ENCODE results near the gene SP2. TPM values are rescaled to one million over a fixed set of nuclear protein-coding genes. Genes with fewer than 3 reads are reported as not detected.

Gene SP2
- total RNA-seq, 2 experiments from 2014 or later: 5.8 to 22.1 TPM

- no TSS peak for BruUV-seq (replicated peaks)
Observed at GRCh38 chr17:47907932-47908562, 12.0 kb downstream of the SP2 start.

GRCh38 chr17:47913050-47913449, 17.0 kb downstream of the SP2 start:
- DNase-seq (ENCODE audit: low spot score): no peak
- no peak overlapping the region for H3K4me3 ChIP-seq (ENCODE audit: low read depth, low read length, poor library complexity, severe bottlenecking)
- no peaks in the 10 kb centered on the region for H3K79me2 ChIP-seq (ENCODE audit: insufficient read depth, low read depth, low read length)
- H3K36me3 ChIP-seq (ENCODE audit: insufficient read depth, low read length): peaks cover 28% of the 10 kb centered on the region
- no TSS peak for BruUV-seq (replicated peaks)
- TF ChIP-seq, protein P1, sequence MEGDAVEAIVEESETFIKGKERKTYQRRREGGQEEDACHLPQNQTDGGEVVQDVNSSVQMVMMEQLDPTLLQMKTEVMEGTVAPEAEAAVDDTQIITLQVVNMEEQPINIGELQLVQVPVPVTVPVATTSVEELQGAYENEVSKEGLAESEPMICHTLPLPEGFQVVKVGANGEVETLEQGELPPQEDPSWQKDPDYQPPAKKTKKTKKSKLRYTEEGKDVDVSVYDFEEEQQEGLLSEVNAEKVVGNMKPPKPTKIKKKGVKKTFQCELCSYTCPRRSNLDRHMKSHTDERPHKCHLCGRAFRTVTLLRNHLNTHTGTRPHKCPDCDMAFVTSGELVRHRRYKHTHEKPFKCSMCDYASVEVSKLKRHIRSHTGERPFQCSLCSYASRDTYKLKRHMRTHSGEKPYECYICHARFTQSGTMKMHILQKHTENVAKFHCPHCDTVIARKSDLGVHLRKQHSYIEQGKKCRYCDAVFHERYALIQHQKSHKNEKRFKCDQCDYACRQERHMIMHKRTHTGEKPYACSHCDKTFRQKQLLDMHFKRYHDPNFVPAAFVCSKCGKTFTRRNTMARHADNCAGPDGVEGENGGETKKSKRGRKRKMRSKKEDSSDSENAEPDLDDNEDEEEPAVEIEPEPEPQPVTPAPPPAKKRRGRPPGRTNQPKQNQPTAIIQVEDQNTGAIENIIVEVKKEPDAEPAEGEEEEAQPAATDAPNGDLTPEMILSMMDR (conservative IDR thresholded peaks at IDR 0.05; ENCODE audit: low read length): no peak
- no peak for TF ChIP-seq EZH2phosphoT487 (IDR thresholded peaks at IDR 0.05; ENCODE audit: borderline replicate concordance, low read depth, low read length)
- H4K20me1 ChIP-seq (ENCODE audit: insufficient read depth, low read length): no peaks in the 10 kb centered on the region
- ChIA-PET CTCF (ENCODE audit: unreplicated experiment) (no interaction called here), POLR2A (no interaction called here)
- H3K27ac ChIP-seq (ENCODE audit: low read depth, low read length, poor library complexity, severe bottlenecking): no peak overlapping the region
- intact Hi-C loops (cut with micrococcal nuclease; ENCODE audit: unreplicated experiment): no loop called here
- no peaks in the 10 kb centered on the region for H3K9me2 ChIP-seq (ENCODE audit: insufficient read depth, low read length)
- H2AFZ ChIP-seq (ENCODE audit: low read length): no peak overlapping the region
- H3K9me3 ChIP-seq (ENCODE audit: low read length): no peaks in the 10 kb centered on the region
- no peaks in the 10 kb centered on the region for H3K4me1 ChIP-seq (ENCODE audit: insufficient read depth, low read length, poor library complexity, severe bottlenecking)
- H3K4me2 ChIP-seq (ENCODE audit: low read length): no peak overlapping the region

More at GRCh38 chr17:47907932-47908562, 12.0 kb downstream of the SP2 start:
- Histone ChIP-seq H4K20me1 (ENCODE audit: insufficient read depth, low read length) (no peaks in the 10 kb centered on the region), H3K4me2 (ENCODE audit: low read length) (no peak overlapping the region), H3K9me2 (ENCODE audit: insufficient read depth, low read length) (no peaks in the 10 kb centered on the region), H3K4me3 (ENCODE audit: low read depth, low read length, poor library complexity, severe bottlenecking) (no peak overlapping the region), H3K79me2 (ENCODE audit: insufficient read depth, low read depth, low read length) (no peaks in the 10 kb centered on the region), H3K9me3 (ENCODE audit: low read length) (no peaks in the 10 kb centered on the region), H3K27ac (ENCODE audit: low read depth, low read length, poor library complexity, severe bottlenecking) (no peak overlapping the region), H3K4me1 (ENCODE audit: insufficient read depth, low read length, poor library complexity, severe bottlenecking) (no peaks in the 10 kb centered on the region), H2AFZ (ENCODE audit: low read length) (no peak overlapping the region), H3K36me3 (ENCODE audit: insufficient read depth, low read length) (peaks cover 17% of the 10 kb centered on the region)
- CTCF ChIA-PET (ENCODE audit: unreplicated experiment): no interaction called here
- DNase-seq (ENCODE audit: low spot score): no peak
- TF ChIP-seq EZH2phosphoT487 (IDR thresholded peaks at IDR 0.05; ENCODE audit: borderline replicate concordance, low read depth, low read length): no peak
- TF ChIP-seq, protein P1 (conservative IDR thresholded peaks at IDR 0.05; ENCODE audit: low read length): no peak
- intact Hi-C loops (cut with micrococcal nuclease; ENCODE audit: unreplicated experiment): no loop called here
- POLR2A ChIA-PET: no interaction called here

- Histone ChIP-seq H3K79me2 (ENCODE audit: insufficient read depth, low read depth, low read length) (no peaks in the 10 kb centered on the region), H2AFZ (ENCODE audit: low read length) (no peak overlapping the region), H3K9me2 (ENCODE audit: insufficient read depth, low read length) (no peaks in the 10 kb centered on the region), H3K4me3 (ENCODE audit: low read depth, low read length, poor library complexity, severe bottlenecking) (no peak overlapping the region), H3K4me1 (ENCODE audit: insufficient read depth, low read length, poor library complexity, severe bottlenecking) (no peaks in the 10 kb centered on the region), H4K20me1 (ENCODE audit: insufficient read depth, low read length) (no peaks in the 10 kb centered on the region), H3K9me3 (ENCODE audit: low read length) (no peaks in the 10 kb centered on the region), H3K36me3 (ENCODE audit: insufficient read depth, low read length) (peaks cover 19% of the 10 kb centered on the region), H3K4me2 (ENCODE audit: low read length) (no peak overlapping the region), H3K27ac (ENCODE audit: low read depth, low read length, poor library complexity, severe bottlenecking) (no peak overlapping the region)
- no peak for TF ChIP-seq EZH2phosphoT487 (IDR thresholded peaks at IDR 0.05; ENCODE audit: borderline replicate concordance, low read depth, low read length)
- DNase-seq (ENCODE audit: low spot score): no peak
- ChIA-PET CTCF (ENCODE audit: unreplicated experiment) (no interaction called here), POLR2A (no interaction called here)
- BruUV-seq (replicated peaks): no TSS peak
- intact Hi-C loops (cut with micrococcal nuclease; ENCODE audit: unreplicated experiment): no loop called here
Observed at GRCh38 chr17:47914306-47914948, 18.4 kb downstream of the SP2 start.
